Activated naive CD4-positive, alpha-beta T cell treated with anti-CD3 and anti-CD28 coated beads, Interleukin-2, amount 10 ng/mL, durations not matched to agents 7 days and 5 days (primary cell): ENCODE results near the gene PIAS1.
"Not testable (repeated sequence)": the region's sequence is repeated elsewhere in the genome, so short reads cannot be mapped to it uniquely, and the experiment has no call there.

Experiments used
- CTCF ChIA-PET: fragments of 350-600 bp; sonication (Branson Sonifier 250); formaldehyde crosslinking; loops from one replicate; lab custom pipeline; 2021; ENCODE audit warnings: antibody characterized with exemption; lab: Charles Lee
- DNase-seq: peaks from one replicate; pipeline ENCODE4 v3.0.0-alpha.2; 2020
- H3K27ac Mint-ChIP-seq: one replicate; pipeline ENCODE4 v1.8.0; 2021; ENCODE audit warnings: mild to moderate bottlenecking, moderate library complexity, mixed read lengths
- H3K27me3 Mint-ChIP-seq: one replicate; pipeline ENCODE4 v1.8.0; 2021; ENCODE audit warnings: mild to moderate bottlenecking, mixed read lengths
- H3K36me3 Mint-ChIP-seq: one replicate; pipeline ENCODE4 v1.8.0; 2021; ENCODE audit warnings: mixed read lengths
- H3K4me1 Mint-ChIP-seq: one replicate; pipeline ENCODE4 v1.8.0; 2021; ENCODE audit warnings: mixed read lengths
- H3K4me3 Mint-ChIP-seq: one replicate; pipeline ENCODE4 v1.8.0; 2021; ENCODE audit warnings: mild to moderate bottlenecking, moderate library complexity, mixed read lengths
- H3K9me3 Mint-ChIP-seq: one replicate; pipeline ENCODE4 v1.8.0; 2021; ENCODE audit warnings: mixed read lengths

Gene PIAS1

DNA sequence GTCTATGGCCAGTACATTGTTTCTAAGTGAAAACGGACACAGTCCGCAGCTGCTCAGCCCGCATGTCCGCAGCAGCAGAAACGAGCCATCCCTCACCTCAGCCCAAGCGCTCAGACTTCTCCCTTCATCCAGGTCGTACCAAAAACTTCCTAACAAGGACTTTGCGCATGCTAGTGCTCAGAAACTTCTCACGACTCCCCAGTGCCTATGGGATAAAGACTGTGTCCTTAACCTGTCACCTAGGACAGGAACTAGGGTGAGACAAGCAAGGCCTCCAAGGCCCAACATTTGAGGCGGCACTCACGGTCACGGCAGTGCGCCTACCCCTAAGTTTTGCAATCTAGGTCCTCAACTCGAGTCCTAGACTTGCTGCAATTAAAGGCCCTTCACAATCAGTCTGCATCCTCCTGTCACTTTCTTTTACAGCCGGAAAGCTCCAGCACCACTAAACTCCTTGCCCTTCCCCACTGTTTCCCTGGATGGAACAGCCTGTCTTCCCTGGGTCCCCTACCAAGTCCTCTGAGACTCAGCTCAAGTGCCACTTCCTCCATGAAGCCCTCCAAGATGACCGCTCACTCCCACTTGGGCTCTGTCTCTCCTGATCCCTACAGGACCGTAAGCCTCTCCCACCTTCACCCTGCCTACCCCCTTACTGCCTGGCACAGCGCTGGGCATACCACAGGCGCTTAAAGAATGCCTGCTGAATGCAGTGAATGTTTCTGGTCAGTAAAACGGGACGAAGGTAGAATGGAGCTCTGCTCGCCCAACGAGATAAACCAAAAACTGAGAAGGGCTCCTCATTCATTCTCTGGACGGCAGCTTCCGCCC, 174.2 kb downstream of the PIAS1 start:
- peak overlapping the region; percentile 79 for H3K27ac Mint-ChIP-seq
- peaks cover 48% of the 10 kb centered on the region for H3K4me1 Mint-ChIP-seq
- H3K4me3 Mint-ChIP-seq = peak overlapping the region; percentile 90
- peaks cover 24% of the 10 kb centered on the region for H3K27me3 Mint-ChIP-seq
- CTCF ChIA-PET = interaction anchor here (0.6 to 1.6 kb wide), 5 partner anchors 17 to 353 kb away, joined by 3 to 6 read pairs (median 3); no protein-coding TSS in a partner anchor
- no peaks in the 10 kb centered on the region for H3K9me3 Mint-ChIP-seq
- no peak for DNase-seq
- H3K36me3 Mint-ChIP-seq = peaks cover 16% of the 10 kb centered on the region

- H3K4me1 Mint-ChIP-seq = peaks cover 48% of the 10 kb centered on the region
- no peaks in the 10 kb centered on the region for H3K9me3 Mint-ChIP-seq
- H3K36me3 Mint-ChIP-seq = peaks cover 15% of the 10 kb centered on the region
These were observed 174.9 kb downstream of the PIAS1 start for GRCh38 chr15:68228971-68229385.

DNA sequence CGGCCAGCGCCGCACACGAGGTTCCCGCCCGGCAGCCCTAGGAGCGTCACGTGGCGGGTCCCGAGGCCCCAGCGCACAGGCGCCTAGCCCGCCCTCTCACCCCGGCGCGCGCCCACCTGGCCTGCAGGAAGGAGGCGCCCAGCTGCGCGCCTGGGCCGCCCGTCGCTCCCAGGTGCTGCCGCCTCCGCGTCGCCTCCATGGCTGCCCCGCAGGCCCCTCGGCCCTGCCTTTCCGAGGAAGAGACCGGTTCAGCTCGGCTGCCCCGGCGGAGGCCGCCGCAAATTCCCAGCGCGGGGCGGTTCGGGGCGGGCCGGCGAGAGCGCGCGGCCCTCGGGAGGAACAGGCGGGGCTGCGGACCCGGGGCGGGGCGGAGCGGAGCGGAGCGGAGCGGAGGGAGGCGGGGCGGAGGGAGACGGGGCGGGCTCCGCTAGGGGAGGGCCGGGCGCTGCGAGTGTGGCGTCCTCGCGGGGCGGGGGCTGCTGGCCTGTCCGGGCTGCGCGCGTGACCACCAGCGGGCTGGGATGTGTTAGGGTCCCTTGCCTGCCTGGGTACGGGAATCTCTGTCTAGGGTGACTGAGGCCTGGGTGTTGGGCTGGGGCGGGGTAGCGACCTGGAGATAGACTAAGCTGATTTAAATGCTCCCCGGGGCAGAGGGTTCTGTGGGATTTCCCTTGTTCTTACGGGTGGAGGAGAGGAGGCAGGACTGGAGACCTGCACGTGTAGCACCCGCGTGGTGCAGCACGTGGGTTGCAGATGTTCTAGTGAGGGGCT, 175.5 kb downstream of the PIAS1 start, which contains the start of gene CLN6:
Gene CLN6 (minus strand): TSS at position 343 of the 771 bp plus-strand sequence. CDS start 144 bp downstream, at position 199.
- H3K9me3 Mint-ChIP-seq = no peaks in the 10 kb centered on the region
- peaks cover 12% of the 10 kb centered on the region for H3K36me3 Mint-ChIP-seq
- peak within 1 kb of the TSS; percentile 91 for H3K27ac Mint-ChIP-seq
- H3K4me3 Mint-ChIP-seq = peak within 1 kb of the TSS; percentile 90
- CTCF ChIA-PET = interaction anchor here (1.5 to 1.9 kb wide), 4 partner anchors 18 to 389 kb away, joined by 3 to 6 read pairs (median 6); no protein-coding TSS in a partner anchor
- H3K27me3 Mint-ChIP-seq = peaks cover 29% of the 10 kb centered on the region
- peak; percentile 88 for DNase-seq
- peaks cover 45% of the 10 kb centered on the region for H3K4me1 Mint-ChIP-seq

More at GRCh38 chr15:68228971-68229385, 174.9 kb downstream of the PIAS1 start:
- CTCF ChIA-PET = interaction anchor here (0.6 to 1.6 kb wide), 5 partner anchors 17 to 353 kb away, joined by 3 to 6 read pairs (median 3); no protein-coding TSS in a partner anchor
- peak overlapping the region; percentile 90 for H3K4me3 Mint-ChIP-seq
- peak overlapping the region; percentile 79 for H3K27ac Mint-ChIP-seq
- DNase-seq = no peak
- H3K27me3 Mint-ChIP-seq = peaks cover 29% of the 10 kb centered on the region

DNA sequence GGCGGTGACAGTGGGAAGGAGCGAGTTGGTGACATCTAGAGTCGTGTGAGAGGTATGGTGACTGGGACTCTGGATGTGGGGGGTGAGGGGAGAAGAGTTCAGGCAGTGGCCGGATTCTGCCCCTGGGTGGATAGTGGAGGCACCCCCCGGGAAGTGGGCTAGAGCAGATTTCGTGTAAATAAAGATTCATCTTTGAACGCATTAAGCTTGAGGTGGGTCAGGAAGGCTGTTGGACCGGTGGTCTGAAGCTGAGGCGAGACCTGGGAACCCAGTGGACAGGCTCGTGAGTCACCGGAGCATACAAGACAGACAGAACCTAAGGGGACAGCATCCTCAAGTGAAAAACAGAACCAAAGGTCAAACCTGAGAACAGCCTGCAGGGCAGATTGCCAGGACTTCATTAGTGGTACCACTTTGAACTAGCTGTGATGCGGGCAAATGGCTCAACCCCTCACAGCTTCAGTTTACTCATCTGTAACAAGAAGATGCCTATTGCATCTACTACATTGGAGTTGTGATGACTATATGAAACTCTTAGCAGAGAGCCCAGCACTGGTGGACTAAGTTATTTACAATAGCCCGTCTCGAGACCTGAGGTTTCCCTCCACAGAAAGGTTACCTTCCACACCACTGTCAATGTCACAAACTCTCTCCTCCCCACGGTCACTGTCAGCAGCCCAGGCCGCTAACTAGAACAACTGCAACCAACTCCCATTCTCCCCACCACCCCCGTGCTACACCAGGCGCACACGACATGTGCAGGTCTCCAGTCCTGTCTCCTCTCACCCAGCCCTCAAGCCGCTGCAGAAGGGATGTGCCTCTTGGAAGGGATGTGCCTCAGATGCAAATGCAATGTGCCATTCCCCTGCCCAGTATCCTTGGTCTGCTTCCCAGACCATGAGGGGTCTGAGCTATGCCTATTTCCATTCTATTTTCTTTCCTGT, 176.3 kb downstream of the PIAS1 start:
- Mint-ChIP-seq H3K9me3 (no peaks in the 10 kb centered on the region), H3K27ac (peak overlapping the region; percentile 91), H3K27me3 (peaks cover 29% of the 10 kb centered on the region), H3K36me3 (peaks cover 6% of the 10 kb centered on the region), H3K4me1 (peaks cover 36% of the 10 kb centered on the region), H3K4me3 (peak overlapping the region; percentile 90)
- DNase-seq = no peak
- CTCF ChIA-PET = interaction anchor here (0.8 to 1.9 kb wide), 4 partner anchors 23 to 390 kb away, joined by 3 to 6 read pairs (median 4); no protein-coding TSS in a partner anchor

DNA sequence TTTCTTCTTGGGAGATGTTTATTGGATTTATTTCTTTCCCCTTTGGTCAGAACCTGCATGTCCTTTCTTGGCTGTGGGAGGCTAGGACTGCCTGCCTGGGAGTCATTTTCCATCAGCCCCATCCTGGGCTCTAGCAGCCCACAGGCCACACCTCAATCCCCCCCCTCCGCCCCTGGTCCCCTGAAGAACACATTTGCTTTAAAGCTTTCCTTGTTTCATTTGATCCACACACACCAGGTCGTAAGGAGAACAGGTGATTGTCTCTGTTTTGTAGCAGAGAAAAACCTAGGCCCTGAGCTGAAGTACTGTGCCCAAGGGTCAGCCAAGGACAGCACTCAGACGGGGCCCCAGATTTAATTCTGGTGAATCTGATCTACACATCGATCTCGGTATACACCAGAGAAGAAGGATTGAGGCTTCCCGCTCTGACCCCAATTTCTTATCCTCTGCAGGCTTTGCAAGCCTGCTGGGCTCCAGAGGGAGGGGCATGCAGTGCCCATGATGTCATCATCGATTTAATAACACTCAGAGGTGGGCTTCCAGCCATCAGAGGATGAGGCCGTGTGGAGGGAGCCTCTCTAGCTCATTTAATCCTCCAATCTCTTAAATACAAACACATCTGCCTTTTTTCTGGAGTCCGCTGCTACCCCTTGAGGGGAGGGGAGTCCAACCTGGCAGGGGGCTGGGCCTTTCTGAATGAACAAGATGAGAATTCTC, 177.1 kb downstream of the PIAS1 start:
- H3K27me3 Mint-ChIP-seq = peaks cover 29% of the 10 kb centered on the region
- H3K9me3 Mint-ChIP-seq = no peaks in the 10 kb centered on the region
- H3K27ac Mint-ChIP-seq = no peak overlapping the region

GRCh38 chr15:68232449-68232848, 178.3 kb downstream of the PIAS1 start:
- Mint-ChIP-seq H3K27ac (no peak overlapping the region), H3K27me3 (peaks cover 29% of the 10 kb centered on the region), H3K9me3 (no peaks in the 10 kb centered on the region), H3K4me1 (peaks cover 27% of the 10 kb centered on the region), H3K36me3 (peaks cover 6% of the 10 kb centered on the region), H3K4me3 (no peak overlapping the region)
- DNase-seq = no peak
- CTCF ChIA-PET = interaction anchor here (1.4 kb wide), 1 partner anchor 21 kb away, joined by 4 read pairs; no protein-coding TSS in a partner anchor

More for the DNA sequence above, 177.1 kb downstream of the PIAS1 start:
- DNase-seq = no peak
- H3K36me3 Mint-ChIP-seq = peaks cover 6% of the 10 kb centered on the region
- CTCF ChIA-PET = interaction anchor here (1.1 to 1.9 kb wide), 4 partner anchors 22 to 391 kb away, joined by 3 to 6 read pairs (median 4); no protein-coding TSS in a partner anchor
- peak overlapping the region; percentile 35 for H3K4me3 Mint-ChIP-seq
- peaks cover 35% of the 10 kb centered on the region for H3K4me1 Mint-ChIP-seq

DNA sequence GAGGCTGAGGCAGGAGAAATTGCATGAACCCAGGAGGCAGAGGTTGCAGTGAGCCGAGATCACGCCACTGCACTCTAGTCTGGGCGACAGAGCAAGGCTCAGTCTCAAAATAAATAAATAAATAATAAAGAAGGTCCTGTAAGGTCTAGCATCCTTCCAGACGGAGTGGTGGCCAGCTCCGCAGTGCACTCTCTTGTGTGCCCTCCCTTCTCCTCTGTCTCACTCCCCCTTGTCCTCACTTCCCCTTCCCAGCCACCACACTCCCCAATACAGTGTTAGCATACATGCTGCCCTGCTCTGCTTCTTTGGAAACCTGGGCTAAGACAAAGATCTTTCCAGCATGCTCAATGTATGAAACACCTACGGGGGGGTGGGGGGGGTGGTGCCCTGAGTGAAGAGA, 178.8 kb downstream of the PIAS1 start:
- H3K4me1 Mint-ChIP-seq = peaks cover 24% of the 10 kb centered on the region
- no peak overlapping the region for H3K4me3 Mint-ChIP-seq
- CTCF ChIA-PET = no interaction called here
- DNase-seq = no peak
- peaks cover 29% of the 10 kb centered on the region for H3K27me3 Mint-ChIP-seq
- no peak overlapping the region for H3K27ac Mint-ChIP-seq
- peaks cover 6% of the 10 kb centered on the region for H3K36me3 Mint-ChIP-seq
- H3K9me3 Mint-ChIP-seq = no peaks in the 10 kb centered on the region

GRCh38 chr15:68234060-68234459, 179.9 kb downstream of the PIAS1 start:
- peaks cover 29% of the 10 kb centered on the region for H3K27me3 Mint-ChIP-seq
- H3K4me1 Mint-ChIP-seq = peaks cover 19% of the 10 kb centered on the region
- CTCF ChIA-PET = no interaction called here
- no peaks in the 10 kb centered on the region for H3K36me3 Mint-ChIP-seq
- no peak overlapping the region for H3K27ac Mint-ChIP-seq
- no peaks in the 10 kb centered on the region for H3K9me3 Mint-ChIP-seq
- DNase-seq = no peak
- H3K4me3 Mint-ChIP-seq = no peak overlapping the region

DNA sequence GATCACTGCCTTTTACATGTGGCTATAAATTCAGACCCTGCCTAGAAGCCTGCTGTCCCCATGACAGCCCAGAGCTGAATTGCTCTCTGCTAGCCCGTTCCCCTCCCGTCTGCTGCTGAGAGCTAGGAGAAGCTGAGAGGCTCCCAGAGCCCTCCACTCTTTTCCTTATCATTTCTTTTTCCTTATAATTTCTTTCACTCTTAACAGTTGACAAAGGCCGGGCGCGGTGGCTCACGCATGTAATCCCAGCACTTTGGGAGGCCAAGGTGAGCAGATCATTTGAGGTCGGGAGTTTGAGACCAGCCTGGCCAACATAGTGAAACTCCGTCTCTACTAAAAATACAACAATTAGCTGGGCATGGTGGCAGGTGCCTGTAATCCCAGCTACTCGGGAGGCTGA, 180.4 kb downstream of the PIAS1 start:
- DNase-seq, H3K4me3 Mint-ChIP-seq, CTCF ChIA-PET, H3K9me3 Mint-ChIP-seq, H3K36me3 Mint-ChIP-seq, H3K27ac Mint-ChIP-seq: not testable (repeated sequence)
- H3K27me3 Mint-ChIP-seq = peaks cover 29% of the 10 kb centered on the region
- peaks cover 19% of the 10 kb centered on the region for H3K4me1 Mint-ChIP-seq

DNA sequence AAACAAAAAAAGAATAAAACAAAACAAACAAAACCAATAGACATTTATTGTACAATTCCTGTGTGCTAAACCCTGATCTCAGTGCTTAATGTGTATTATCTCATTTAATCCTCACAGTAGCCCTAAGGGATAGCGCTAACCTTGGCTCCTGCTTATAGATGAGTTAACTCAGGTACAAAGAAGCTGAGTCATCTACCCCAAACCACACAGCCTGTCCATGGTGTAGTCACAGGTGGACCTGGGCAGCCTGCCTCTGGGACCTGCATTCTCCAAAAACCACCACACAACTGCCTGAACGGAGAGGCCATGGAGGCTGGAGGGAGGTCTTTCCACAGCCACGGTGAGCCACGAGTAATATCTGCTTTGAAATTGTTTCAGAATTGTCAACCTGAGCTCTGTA, 180.9 kb downstream of the PIAS1 start:
- no peak overlapping the region for H3K4me3 Mint-ChIP-seq
- peaks cover 26% of the 10 kb centered on the region for H3K27me3 Mint-ChIP-seq
- H3K9me3 Mint-ChIP-seq = no peaks in the 10 kb centered on the region
- H3K27ac Mint-ChIP-seq = no peak overlapping the region
- CTCF ChIA-PET = no interaction called here
- H3K4me1 Mint-ChIP-seq = peaks cover 15% of the 10 kb centered on the region
- H3K36me3 Mint-ChIP-seq = no peaks in the 10 kb centered on the region
- no peak for DNase-seq

DNA sequence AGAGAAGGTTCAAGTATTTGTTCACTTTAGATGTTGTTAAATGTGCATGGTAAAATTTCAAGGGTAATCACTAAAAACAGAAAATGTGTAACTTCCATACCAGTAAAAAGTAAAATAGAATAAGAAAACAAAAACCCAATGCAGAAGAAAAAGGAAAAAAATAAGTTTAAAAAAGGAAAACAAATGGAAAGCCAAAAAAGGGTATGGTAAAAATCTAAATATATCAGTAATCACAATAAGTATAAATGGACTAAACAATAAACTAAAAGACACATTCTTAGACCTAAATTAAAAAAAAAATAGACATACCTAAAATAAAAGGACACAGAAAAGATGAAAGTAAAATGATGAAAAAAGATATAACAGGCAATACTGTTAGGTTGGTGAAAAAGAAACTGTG, 184.9 kb downstream of the PIAS1 start:
- Mint-ChIP-seq H3K4me3 (no peak overlapping the region), H3K27ac (no peak overlapping the region), H3K4me1 (peaks cover 8% of the 10 kb centered on the region), H3K27me3 (peaks cover 5% of the 10 kb centered on the region), H3K36me3 (peaks cover 2% of the 10 kb centered on the region), H3K9me3 (peaks cover 4% of the 10 kb centered on the region)
- CTCF ChIA-PET = no interaction called here
- DNase-seq = no peak

GRCh38 chr15:68241088-68241935, 187.2 kb downstream of the PIAS1 start:
- CTCF ChIA-PET = interaction anchor here (0.7 kb wide), 1 partner anchor 365 kb away, joined by 3 read pairs; no protein-coding TSS in a partner anchor
- no peak overlapping the region for H3K27ac Mint-ChIP-seq
- no peak overlapping the region for H3K4me3 Mint-ChIP-seq
- peaks cover 5% of the 10 kb centered on the region for H3K27me3 Mint-ChIP-seq
- peaks cover 2% of the 10 kb centered on the region for H3K36me3 Mint-ChIP-seq
- DNase-seq = no peak
- H3K9me3 Mint-ChIP-seq = peaks cover 10% of the 10 kb centered on the region
- peaks cover 8% of the 10 kb centered on the region for H3K4me1 Mint-ChIP-seq
